GM19324 (cell line): Measurements from ENCODE around the gene FOXJ2.
"Not testable (repeated sequence)": the region's sequence is repeated elsewhere in the genome, so short reads cannot be mapped to it uniquely, and the experiment has no call there.

Source experiments
- ATAC-seq: cut with Tn5 transposase; IDR thresholded peaks from one replicate; pipeline ENCODE4 v1.9.1; 2021; ENCODE audit warnings: mild to moderate bottlenecking, moderate library complexity; ENCODE audit not compliant: unreplicated experiment, low FRiP score

The FOXJ2 gene

GRCh38 chr12:8028267-8028666 lies 4.2 kb upstream of the FOXJ2 start:
- no peak for ATAC-seq

- no peak for ATAC-seq
These were observed 2.3 kb upstream of the FOXJ2 start for GRCh38 chr12:8030189-8030588.

GRCh38 chr12:8031017-8031416 lies 1.5 kb upstream of the FOXJ2 start:
- not testable (repeated sequence) for ATAC-seq

- ATAC-seq: no peak
These were observed 659 bp upstream of the FOXJ2 start for GRCh38 chr12:8031872-8032241.

GRCh38 chr12:8033153-8034044 lies 883 bp downstream of the FOXJ2 start:
- ATAC-seq: peak; percentile 17

- ATAC-seq: no peak
These were observed 2.3 kb downstream of the FOXJ2 start for GRCh38 chr12:8034802-8035201.

- ATAC-seq: no peak
These were observed 3.0 kb downstream of the FOXJ2 start for GRCh38 chr12:8035440-8036010.

GRCh38 chr12:8036346-8036745 lies 3.8 kb downstream of the FOXJ2 start:
- no peak for ATAC-seq

GRCh38 chr12:8037046-8037663 lies 4.6 kb downstream of the FOXJ2 start:
- ATAC-seq: no peak

GRCh38 chr12:8037947-8038346 lies 5.4 kb downstream of the FOXJ2 start:
- no peak for ATAC-seq

- ATAC-seq: no peak
These were observed 6.2 kb downstream of the FOXJ2 start for GRCh38 chr12:8038659-8039114.

- ATAC-seq: no peak
These were observed 8.3 kb downstream of the FOXJ2 start for GRCh38 chr12:8040791-8041190.

- no peak for ATAC-seq
These were observed 13.7 kb downstream of the FOXJ2 start for GRCh38 chr12:8045952-8046944.

- no peak for ATAC-seq
These were observed 15.3 kb downstream of the FOXJ2 start for GRCh38 chr12:8047842-8048241.

GRCh38 chr12:8048906-8049305 lies 16.4 kb downstream of the FOXJ2 start:
- ATAC-seq: no peak

GRCh38 chr12:8050600-8051250 lies 18.2 kb downstream of the FOXJ2 start:
- no peak for ATAC-seq

GRCh38 chr12:8052679-8053078 lies 20.2 kb downstream of the FOXJ2 start:
- ATAC-seq: no peak

- no peak for ATAC-seq
These were observed 22.3 kb downstream of the FOXJ2 start for GRCh38 chr12:8054816-8055215.

- ATAC-seq: no peak
These were observed 24.8 kb downstream of the FOXJ2 start for GRCh38 chr12:8057306-8057705.

- no peak for ATAC-seq
These were observed 25.3 kb downstream of the FOXJ2 start for GRCh38 chr12:8057839-8058238.
